GM23338 (cell line): ENCODE results near the gene ABCA13. TPM values are rescaled to one million over a fixed set of nuclear protein-coding genes. Genes with fewer than 3 reads are reported as not detected.

Experiments used
- ATAC-seq: fragments of 200-7000 bp; cut with Tn5 transposase; 3 replicates; pipeline ENCODE4 v1.9.1; 2020
- DNase-seq: peaks from one replicate; pipeline ENCODE4 v3.0.0-alpha.2; 2015; ENCODE audit warnings: low spot score
- H2AFZ ChIP-seq: fragments of 200-600 bp; sonication (generic); 2 replicates; pipeline ENCODE4 v1.8.0; 2016; ENCODE audit warnings: antibody characterized with exemption, mild to moderate bottlenecking, moderate library complexity
- H3F3A ChIP-seq: fragments of 200-600 bp; sonication (generic); replicated peaks from 2 replicates; pipeline ENCODE4 v1.8.0; 2017; ENCODE audit warnings: antibody characterized with exemption, mixed run types, low read depth
- H3K27ac ChIP-seq: fragments of 200-600 bp; sonication (generic); 2 replicates; pipeline ENCODE4 v1.6.1; 2016; ENCODE audit warnings: low read depth
- H3K27me3 ChIP-seq: fragments of 200-600 bp; sonication (generic); 2 replicates; pipeline ENCODE4 v1.8.0; 2016; ENCODE audit warnings: mild to moderate bottlenecking, mixed run types, moderate library complexity; ENCODE audit not compliant: insufficient read depth
- H3K36me3 ChIP-seq: fragments of 200-600 bp; sonication (generic); 2 replicates; pipeline ENCODE4 v1.8.0; 2016; ENCODE audit warnings: mild to moderate bottlenecking; ENCODE audit not compliant: insufficient read depth
- H3K4me1 ChIP-seq: fragments of 200-600 bp; sonication (generic); 2 replicates; pipeline ENCODE4 v1.8.0; 2016; ENCODE audit warnings: mild to moderate bottlenecking, moderate library complexity; ENCODE audit not compliant: insufficient read depth
- H3K4me2 ChIP-seq: fragments of 200-600 bp; sonication (generic); 2 replicates; pipeline ENCODE4 v1.7.1; 2017; ENCODE audit warnings: mixed run types
- H3K4me3 ChIP-seq: fragments of 200-600 bp; sonication (generic); 2 replicates; pipeline ENCODE4 v1.6.1; 2016; ENCODE audit warnings: mixed run types
- H3K79me2 ChIP-seq: fragments of 200-600 bp; sonication (generic); replicated peaks from 2 replicates; pipeline ENCODE4 v1.8.0; 2017; ENCODE audit warnings: mild to moderate bottlenecking; ENCODE audit not compliant: insufficient read depth
- H3K9me2 ChIP-seq: fragments of 200-600 bp; sonication (generic); 2 replicates; pipeline ENCODE4 v1.8.0; 2017; ENCODE audit not compliant: insufficient read depth
- H4K20me1 ChIP-seq: fragments of 200-600 bp; sonication (generic); replicated peaks from 2 replicates; pipeline ENCODE4 v1.8.0; 2017; ENCODE audit warnings: mild to moderate bottlenecking; ENCODE audit not compliant: insufficient read depth
- H3K27ac Mint-ChIP-seq: 2 replicates; pipeline ENCODE4 v1.8.0; 2020; ENCODE audit warnings: inconsistent platforms, mild to moderate bottlenecking, moderate library complexity, mixed read lengths
- H3K27me3 Mint-ChIP-seq: 3 replicates; pipeline ENCODE4 v1.8.0; 2022; ENCODE audit warnings: low read depth, mild to moderate bottlenecking, moderate library complexity, mixed read lengths, inconsistent platforms; ENCODE audit not compliant: insufficient read depth, poor library complexity
- H3K36me3 Mint-ChIP-seq: 3 replicates; pipeline ENCODE4 v1.8.0; 2021; ENCODE audit warnings: low read depth, mild to moderate bottlenecking, inconsistent platforms, moderate library complexity, mixed read lengths
- H3K4me1 Mint-ChIP-seq: 3 replicates; pipeline ENCODE4 v1.8.0; 2020; ENCODE audit warnings: mild to moderate bottlenecking, inconsistent platforms, mixed read lengths
- H3K4me3 Mint-ChIP-seq: 3 replicates; pipeline ENCODE4 v1.8.0; 2021; ENCODE audit warnings: moderate library complexity, mild to moderate bottlenecking, inconsistent platforms, mixed read lengths
- H3K9me3 Mint-ChIP-seq: 3 replicates; pipeline ENCODE4 v1.8.0; 2020; ENCODE audit warnings: moderate library complexity, mild to moderate bottlenecking, inconsistent platforms, mixed read lengths
- CREB1 ChIP-seq: fragments of 250-450 bp; sonication (Bioruptor Pico); IDR thresholded peaks from 2 replicates; pipeline ENCODE4 v1.5.0; 2020; ENCODE audit warnings: low read depth, mild to moderate bottlenecking, moderate library complexity
- EZH2 ChIP-seq: fragments of 200-600 bp; sonication (generic); IDR thresholded peaks from one replicate; pipeline ENCODE4 v1.8.0; 2017; ENCODE audit warnings: antibody characterized with exemption, mild to moderate bottlenecking, low read depth; ENCODE audit not compliant: unreplicated experiment
- EZH2phosphoT487 ChIP-seq: fragments of 200-600 bp; sonication (generic); IDR thresholded peaks from one replicate; pipeline ENCODE4 v1.8.1; 2018; ENCODE audit warnings: antibody characterized with exemption; ENCODE audit not compliant: unreplicated experiment
- JUNB ChIP-seq: IDR thresholded peaks from one replicate; pipeline ENCODE4 v1.6.1; 2016; ENCODE audit warnings: antibody characterized with exemption; ENCODE audit not compliant: unreplicated experiment
- NANOG ChIP-seq: IDR thresholded peaks from 2 replicates; pipeline ENCODE4 v1.6.1; 2016; ENCODE audit warnings: antibody characterized with exemption, borderline replicate concordance
- POLR2AphosphoS5 ChIP-seq: IDR thresholded peaks from 2 replicates; pipeline ENCODE4 v1.6.1; 2016; ENCODE audit warnings: antibody characterized with exemption, low read depth
- STAT1 ChIP-seq: IDR thresholded peaks from one replicate; pipeline ENCODE4 v1.6.1; 2016; ENCODE audit warnings: antibody characterized with exemption; ENCODE audit not compliant: unreplicated experiment
- ZNF114 ChIP-seq: fragments of 250-450 bp; sonication (Bioruptor Pico); IDR thresholded peaks from 2 replicates; pipeline ENCODE4 v1.5.0; 2020; ENCODE audit warnings: mild to moderate bottlenecking, moderate library complexity
- ZNF331 ChIP-seq: fragments of 250-450 bp; sonication (Bioruptor Pico); IDR thresholded peaks from 2 replicates; pipeline ENCODE4 v1.5.0; 2020; ENCODE audit warnings: low read depth, mild to moderate bottlenecking, moderate library complexity
- ZNF462 ChIP-seq: fragments of 250-450 bp; sonication (Bioruptor Pico); IDR thresholded peaks from 2 replicates; pipeline ENCODE4 v1.5.0; 2020; ENCODE audit warnings: mild to moderate bottlenecking, moderate library complexity
- polyA plus RNA-seq: library from polyadenylated mRNA; unstranded; fragments of >200 nt; fragmentation: Nextera tagmentation; extraction: Ambion mirVana; gene quantifications from 2 replicates; pipeline ENCODE4 v1.2.1, GENCODE V29; 2016
- total RNA-seq: library from RNA; depleted of rRNA; stranded (reverse); fragments of >200 nt; shearing (Covaris generic); gene quantifications from 2 replicates; pipeline ENCODE4 v1.2.3, GENCODE V29; 2014
- TF ChIP-seq, protein P1 (sequence below): IDR thresholded peaks from one replicate; pipeline ENCODE4 v1.6.1; 2018; ENCODE audit warnings: antibody characterized with exemption; ENCODE audit not compliant: unreplicated experiment
- TF ChIP-seq, protein P2 (sequence below), 2 experiments: fragments of 200-600 bp in 1 of 2; sonication (generic) in 1 of 2; conservative IDR thresholded peaks; 2 replicates each; pipeline versions ENCODE4 v1.5.1 to v1.6.1; 2016 to 2017; ENCODE audit warnings: antibody characterized with exemption in 2 of 2, low read depth in 2 of 2, mild to moderate bottlenecking in 2 of 2, moderate library complexity in 1 of 2
- TF ChIP-seq, protein P3 (sequence below): IDR thresholded peaks from 2 replicates; pipeline ENCODE4 v1.6.1; 2016; ENCODE audit warnings: antibody characterized with exemption

The ABCA13 gene
- total and polyA plus RNA-seq, 2 experiments from 2014 or later, result 0.21 TPM; not detected in 1

GRCh38 chr7:48627164-48627563 is 455.9 kb downstream of the ABCA13 start:
- Histone ChIP-seq H3K4me3 (no peak overlapping the region), H3K36me3 (no peaks in the 10 kb centered on the region), H3K9me2 (0 out of 2 replicates have a peak, but pooled peaks cover 4% of the 10 kb centered on the region), H2AFZ (no peak overlapping the region), H4K20me1 (no peaks in the 10 kb centered on the region), H3F3A (no peaks in the 10 kb centered on the region), H3K4me1 (no peaks in the 10 kb centered on the region), H3K27me3 (no peaks in the 10 kb centered on the region), H3K79me2 (no peaks in the 10 kb centered on the region), H3K4me2 (no peak overlapping the region), H3K27ac (no peak overlapping the region)
- no peak for DNase-seq
- no peak overlapping the region for H3K27ac Mint-ChIP-seq
- TF ChIP-seq ZNF114 (no peak), POLR2AphosphoS5 (no peak), ZNF462 (CRISPR knock-in tag) (no peak), NANOG (no peak), STAT1 (no peak), EZH2 (no peak), CREB1 (CRISPR knock-in tag) (no peak), ZNF331 (CRISPR knock-in tag) (no peak), EZH2phosphoT487 (no peak), JUNB (no peak)
- TF ChIP-seq, protein P1, sequence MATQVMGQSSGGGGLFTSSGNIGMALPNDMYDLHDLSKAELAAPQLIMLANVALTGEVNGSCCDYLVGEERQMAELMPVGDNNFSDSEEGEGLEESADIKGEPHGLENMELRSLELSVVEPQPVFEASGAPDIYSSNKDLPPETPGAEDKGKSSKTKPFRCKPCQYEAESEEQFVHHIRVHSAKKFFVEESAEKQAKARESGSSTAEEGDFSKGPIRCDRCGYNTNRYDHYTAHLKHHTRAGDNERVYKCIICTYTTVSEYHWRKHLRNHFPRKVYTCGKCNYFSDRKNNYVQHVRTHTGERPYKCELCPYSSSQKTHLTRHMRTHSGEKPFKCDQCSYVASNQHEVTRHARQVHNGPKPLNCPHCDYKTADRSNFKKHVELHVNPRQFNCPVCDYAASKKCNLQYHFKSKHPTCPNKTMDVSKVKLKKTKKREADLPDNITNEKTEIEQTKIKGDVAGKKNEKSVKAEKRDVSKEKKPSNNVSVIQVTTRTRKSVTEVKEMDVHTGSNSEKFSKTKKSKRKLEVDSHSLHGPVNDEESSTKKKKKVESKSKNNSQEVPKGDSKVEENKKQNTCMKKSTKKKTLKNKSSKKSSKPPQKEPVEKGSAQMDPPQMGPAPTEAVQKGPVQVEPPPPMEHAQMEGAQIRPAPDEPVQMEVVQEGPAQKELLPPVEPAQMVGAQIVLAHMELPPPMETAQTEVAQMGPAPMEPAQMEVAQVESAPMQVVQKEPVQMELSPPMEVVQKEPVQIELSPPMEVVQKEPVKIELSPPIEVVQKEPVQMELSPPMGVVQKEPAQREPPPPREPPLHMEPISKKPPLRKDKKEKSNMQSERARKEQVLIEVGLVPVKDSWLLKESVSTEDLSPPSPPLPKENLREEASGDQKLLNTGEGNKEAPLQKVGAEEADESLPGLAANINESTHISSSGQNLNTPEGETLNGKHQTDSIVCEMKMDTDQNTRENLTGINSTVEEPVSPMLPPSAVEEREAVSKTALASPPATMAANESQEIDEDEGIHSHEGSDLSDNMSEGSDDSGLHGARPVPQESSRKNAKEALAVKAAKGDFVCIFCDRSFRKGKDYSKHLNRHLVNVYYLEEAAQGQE, result no peak
- TF ChIP-seq, protein P2, sequence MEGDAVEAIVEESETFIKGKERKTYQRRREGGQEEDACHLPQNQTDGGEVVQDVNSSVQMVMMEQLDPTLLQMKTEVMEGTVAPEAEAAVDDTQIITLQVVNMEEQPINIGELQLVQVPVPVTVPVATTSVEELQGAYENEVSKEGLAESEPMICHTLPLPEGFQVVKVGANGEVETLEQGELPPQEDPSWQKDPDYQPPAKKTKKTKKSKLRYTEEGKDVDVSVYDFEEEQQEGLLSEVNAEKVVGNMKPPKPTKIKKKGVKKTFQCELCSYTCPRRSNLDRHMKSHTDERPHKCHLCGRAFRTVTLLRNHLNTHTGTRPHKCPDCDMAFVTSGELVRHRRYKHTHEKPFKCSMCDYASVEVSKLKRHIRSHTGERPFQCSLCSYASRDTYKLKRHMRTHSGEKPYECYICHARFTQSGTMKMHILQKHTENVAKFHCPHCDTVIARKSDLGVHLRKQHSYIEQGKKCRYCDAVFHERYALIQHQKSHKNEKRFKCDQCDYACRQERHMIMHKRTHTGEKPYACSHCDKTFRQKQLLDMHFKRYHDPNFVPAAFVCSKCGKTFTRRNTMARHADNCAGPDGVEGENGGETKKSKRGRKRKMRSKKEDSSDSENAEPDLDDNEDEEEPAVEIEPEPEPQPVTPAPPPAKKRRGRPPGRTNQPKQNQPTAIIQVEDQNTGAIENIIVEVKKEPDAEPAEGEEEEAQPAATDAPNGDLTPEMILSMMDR (conservative IDR thresholded peaks at IDR 0.05; ENCODE audit: low read depth in 2 of 2), result no peak
- TF ChIP-seq, protein P3, sequence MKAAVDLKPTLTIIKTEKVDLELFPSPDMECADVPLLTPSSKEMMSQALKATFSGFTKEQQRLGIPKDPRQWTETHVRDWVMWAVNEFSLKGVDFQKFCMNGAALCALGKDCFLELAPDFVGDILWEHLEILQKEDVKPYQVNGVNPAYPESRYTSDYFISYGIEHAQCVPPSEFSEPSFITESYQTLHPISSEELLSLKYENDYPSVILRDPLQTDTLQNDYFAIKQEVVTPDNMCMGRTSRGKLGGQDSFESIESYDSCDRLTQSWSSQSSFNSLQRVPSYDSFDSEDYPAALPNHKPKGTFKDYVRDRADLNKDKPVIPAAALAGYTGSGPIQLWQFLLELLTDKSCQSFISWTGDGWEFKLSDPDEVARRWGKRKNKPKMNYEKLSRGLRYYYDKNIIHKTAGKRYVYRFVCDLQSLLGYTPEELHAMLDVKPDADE, result no peak
- no peaks in the 10 kb centered on the region for H3K36me3 Mint-ChIP-seq
- no peak for ATAC-seq
- peaks cover 3% of the 10 kb centered on the region; the same call in 1 of the 3 replicates for H3K9me3 Mint-ChIP-seq
- peaks cover 3% of the 10 kb centered on the region; the same call in 1 of the 3 replicates for H3K4me1 Mint-ChIP-seq
- no peak overlapping the region for H3K4me3 Mint-ChIP-seq
- no peaks in the 10 kb centered on the region for H3K27me3 Mint-ChIP-seq
